ENCODE results near the gene GPR150. TPM values are rescaled to one million over a fixed set of nuclear protein-coding genes. Genes with fewer than 3 reads are reported as not detected.

The GPR150 gene
- total and polyA plus RNA-seq, 4 experiments from 2014 or later = 1.5 to 6.1 (median 2.7) TPM

DNA sequence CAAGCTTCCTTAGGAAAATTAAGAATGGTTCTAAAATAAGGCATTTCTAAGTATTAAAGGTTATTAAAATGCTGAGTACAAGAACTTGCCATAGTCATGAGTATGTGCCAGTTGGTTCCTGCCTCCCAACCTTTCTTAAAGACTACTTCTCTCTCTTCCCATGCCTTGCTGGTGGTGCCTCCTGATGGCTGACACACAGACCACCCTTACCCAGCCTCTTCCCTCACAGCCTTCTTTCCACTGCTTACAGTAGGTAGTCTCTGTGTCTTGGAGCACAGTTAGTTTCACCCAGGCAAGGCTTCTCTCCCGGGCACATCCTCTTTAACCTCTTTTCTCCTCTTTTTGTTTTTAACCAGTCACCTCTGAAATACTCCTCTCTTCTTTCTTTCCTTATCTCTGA lies 20.6 kb upstream of the GPR150 start:
- no peak overlapping the region for H3K27ac ChIP-seq (ENCODE audit: low read depth, low read length)
- peaks cover 4% of the 10 kb centered on the region for H3K36me3 ChIP-seq (ENCODE audit: insufficient read depth, low read length)
- CTCF ChIA-PET (ENCODE audit: partially characterized antibody) = no interaction called here
- H3K9me3 ChIP-seq (ENCODE audit: control insufficient read depth in 1 of 2, low read length in 2 of 2) = no peaks in the 10 kb centered on the region
- POLR2A ChIA-PET (ENCODE audit: partially characterized antibody) = no interaction called here
- H3K27me3 Mint-ChIP-seq = no peaks in the 10 kb centered on the region
- peaks cover 17 to 20% of the 10 kb centered on the region in 2 donors for H3K36me3 Mint-ChIP-seq
- H3K9me3 Mint-ChIP-seq = no peaks in the 10 kb centered on the region
- DNase-seq = no peak
- H3K4me3 Mint-ChIP-seq = no peak overlapping the region
- H3K4me1 ChIP-seq (ENCODE audit: insufficient read depth, low read length) = no peaks in the 10 kb centered on the region
- no peak overlapping the region for H3K4me3 ChIP-seq (ENCODE audit: low read length in 2 of 2)
- peak overlapping the region in 3 of 7 donors; percentile 42 to 85 (median 82) for H3K27ac Mint-ChIP-seq
- no peaks in the 10 kb centered on the region for H3K27me3 ChIP-seq (ENCODE audit: insufficient read depth, low read length)
- intact Hi-C loops (cut with micrococcal nuclease) = no loop called here
- H3K4me1 Mint-ChIP-seq = peaks cover 0 to 15% (median 3%) of the 10 kb centered on the region in 4 donors

DNA sequence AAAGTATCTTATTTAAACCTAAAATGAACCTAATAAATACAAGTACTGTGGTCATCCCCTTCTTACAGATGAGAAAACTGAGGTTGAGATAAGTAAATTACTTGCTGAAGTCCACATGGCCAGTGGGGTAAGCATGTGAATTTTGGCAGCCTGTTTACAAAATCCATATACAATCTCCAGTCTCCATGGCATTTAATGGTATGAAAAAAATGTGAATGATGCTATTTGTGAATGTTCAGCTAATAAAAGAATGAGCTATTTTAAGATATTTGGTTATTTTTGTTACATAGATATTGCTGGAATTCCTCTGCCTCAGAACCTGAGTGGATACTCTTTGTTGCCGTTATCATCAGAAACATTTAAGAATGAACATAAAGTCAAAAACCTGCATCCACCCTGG lies 19.3 kb upstream of the GPR150 start:
- Mint-ChIP-seq H3K4me1 (peaks cover 0 to 15% (median 4%) of the 10 kb centered on the region in 4 donors), H3K36me3 (peaks cover 19 to 25% of the 10 kb centered on the region in 2 donors), H3K27me3 (no peaks in the 10 kb centered on the region), H3K9me3 (no peaks in the 10 kb centered on the region), H3K27ac (peak overlapping the region in 1 of 7 donors; percentile 28), H3K4me3 (no peak overlapping the region)
- Histone ChIP-seq H3K27ac (ENCODE audit: low read depth, low read length) (no peak overlapping the region), H3K4me3 (ENCODE audit: low read length in 2 of 2) (no peak overlapping the region), H3K9me3 (ENCODE audit: control insufficient read depth in 1 of 2, low read length in 2 of 2) (no peaks in the 10 kb centered on the region), H3K4me1 (ENCODE audit: insufficient read depth, low read length) (no peaks in the 10 kb centered on the region), H3K27me3 (ENCODE audit: insufficient read depth, low read length) (no peaks in the 10 kb centered on the region), H3K36me3 (ENCODE audit: insufficient read depth, low read length) (peaks cover 4% of the 10 kb centered on the region)
- ChIA-PET POLR2A (ENCODE audit: partially characterized antibody) (no interaction called here), CTCF (ENCODE audit: partially characterized antibody) (no interaction called here)
- intact Hi-C loops (cut with micrococcal nuclease) = no loop called here
- DNase-seq = no peak

DNA sequence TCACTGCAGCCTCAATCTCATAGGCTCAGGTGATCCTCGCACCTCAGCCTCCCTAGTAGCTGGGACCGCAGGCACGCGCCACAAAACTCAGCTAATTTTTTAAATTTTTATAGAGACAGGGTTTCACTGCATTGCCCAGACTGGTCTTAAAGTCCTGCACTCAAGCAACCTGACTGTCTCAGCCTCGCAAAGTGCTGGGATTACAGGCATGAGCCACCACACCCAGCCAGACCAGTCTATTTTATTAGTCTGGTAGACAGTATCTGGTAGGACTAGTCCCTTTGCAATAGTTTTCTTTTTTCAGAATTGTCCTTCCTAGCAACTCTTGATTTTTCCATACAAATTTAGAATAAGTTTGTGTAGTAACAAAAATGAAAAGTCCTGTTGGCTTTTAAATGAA lies 14.1 kb upstream of the GPR150 start:
- H3K36me3 ChIP-seq (ENCODE audit: insufficient read depth, low read length) = peaks cover 4% of the 10 kb centered on the region
- H3K4me3 ChIP-seq (ENCODE audit: low read length in 2 of 2) = no peak overlapping the region
- H3K9me3 Mint-ChIP-seq = no peaks in the 10 kb centered on the region
- no peak for DNase-seq
- ChIA-PET POLR2A (ENCODE audit: partially characterized antibody) (interaction anchor here (1.5 kb wide), 1 partner anchor 16 kb away, joined by 5 read pairs; no protein-coding TSS in a partner anchor), CTCF (ENCODE audit: partially characterized antibody) (no interaction called here)
- intact Hi-C loops (cut with micrococcal nuclease) = no loop called here
- H3K4me1 Mint-ChIP-seq = peaks cover 3 to 8% (median 5%) of the 10 kb centered on the region in 4 donors
- peaks cover 24 to 26% of the 10 kb centered on the region in 2 donors for H3K36me3 Mint-ChIP-seq
- no peaks in the 10 kb centered on the region for H3K9me3 ChIP-seq (ENCODE audit: control insufficient read depth in 1 of 2, low read length in 2 of 2)
- H3K4me1 ChIP-seq (ENCODE audit: insufficient read depth, low read length) = no peaks in the 10 kb centered on the region
- no peaks in the 10 kb centered on the region for H3K27me3 ChIP-seq (ENCODE audit: insufficient read depth, low read length)
- no peaks in the 10 kb centered on the region for H3K27me3 Mint-ChIP-seq
- peak overlapping the region in 2 of 7 donors; percentile 36 to 77 for H3K27ac Mint-ChIP-seq
- no peak overlapping the region for H3K4me3 Mint-ChIP-seq
- no peak overlapping the region for H3K27ac ChIP-seq (ENCODE audit: low read depth, low read length)

DNA sequence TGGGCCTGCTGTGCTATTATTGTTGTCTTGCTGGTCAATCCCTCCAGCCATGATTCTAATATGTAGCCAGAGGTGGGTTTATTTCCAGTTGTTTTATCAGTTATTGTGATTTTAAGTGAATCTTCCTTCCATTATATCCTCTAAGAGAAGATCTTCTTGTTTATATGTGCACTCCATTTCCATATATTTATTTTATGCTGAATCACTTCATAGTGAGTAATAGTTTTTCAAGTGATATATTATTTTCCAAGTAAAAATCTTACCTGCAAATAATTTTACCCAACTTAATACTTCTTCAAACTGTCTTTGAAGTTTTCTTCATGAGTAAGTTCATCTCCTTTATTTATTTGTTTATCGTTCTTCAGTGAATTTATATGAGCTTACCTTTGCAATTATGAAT lies 13.5 kb upstream of the GPR150 start:
- POLR2A ChIA-PET (ENCODE audit: partially characterized antibody) = no interaction called here

DNA sequence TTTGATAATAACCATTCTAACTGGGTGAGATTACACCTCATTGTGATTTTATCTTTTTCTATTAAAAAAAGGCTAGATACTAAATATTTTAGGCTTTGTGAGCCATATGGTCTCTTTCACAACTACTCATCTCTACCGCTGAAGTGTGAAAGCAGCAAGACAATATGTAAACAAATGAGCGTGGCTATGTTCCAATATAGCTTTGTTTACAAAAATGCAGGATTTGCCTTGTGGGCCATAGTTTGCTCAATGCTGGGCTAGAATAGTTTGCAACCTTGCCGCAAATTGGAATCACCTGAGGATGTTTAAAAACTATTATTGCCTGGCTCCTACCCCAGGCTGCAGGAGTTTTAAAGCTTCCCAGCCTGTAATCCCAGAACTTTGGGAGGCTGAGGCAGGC lies 10.2 kb upstream of the GPR150 start:
- CTCF ChIA-PET (ENCODE audit: partially characterized antibody) = interaction anchor here (1.0 kb wide), 1 partner anchor 36 kb away, joined by 3 read pairs; no protein-coding TSS in a partner anchor
- no peak overlapping the region for H3K27ac ChIP-seq (ENCODE audit: low read depth, low read length)
- intact Hi-C loops (cut with micrococcal nuclease) = no loop called here
- no peak overlapping the region for H3K27ac Mint-ChIP-seq
- no peaks in the 10 kb centered on the region for H3K27me3 ChIP-seq (ENCODE audit: insufficient read depth, low read length)
- peaks cover 0 to 14% (median 7%) of the 10 kb centered on the region in 8 donors for H3K9me3 Mint-ChIP-seq
- POLR2A ChIA-PET (ENCODE audit: partially characterized antibody) = no interaction called here
- DNase-seq = no peak
- no peaks in the 10 kb centered on the region for H3K27me3 Mint-ChIP-seq
- H3K4me1 ChIP-seq (ENCODE audit: insufficient read depth, low read length) = no peaks in the 10 kb centered on the region
- peaks cover 5 to 12% (median 10%) of the 10 kb centered on the region in 4 donors for H3K4me1 Mint-ChIP-seq
- no peaks in the 10 kb centered on the region for H3K9me3 ChIP-seq (ENCODE audit: control insufficient read depth in 1 of 2, low read length in 2 of 2)
- peaks cover 20 to 34% of the 10 kb centered on the region in 2 donors for H3K36me3 Mint-ChIP-seq
- H3K4me3 Mint-ChIP-seq = no peak overlapping the region
- no peak overlapping the region for H3K4me3 ChIP-seq (ENCODE audit: low read length in 2 of 2)
- no peaks in the 10 kb centered on the region for H3K36me3 ChIP-seq (ENCODE audit: insufficient read depth, low read length)

More for the DNA sequence above, 13.5 kb upstream of the GPR150 start:
- H3K4me3 Mint-ChIP-seq = no peak overlapping the region
- Histone ChIP-seq H3K27me3 (ENCODE audit: insufficient read depth, low read length) (no peaks in the 10 kb centered on the region), H3K4me1 (ENCODE audit: insufficient read depth, low read length) (no peaks in the 10 kb centered on the region), H3K4me3 (ENCODE audit: low read length in 2 of 2) (no peak overlapping the region), H3K9me3 (ENCODE audit: control insufficient read depth in 1 of 2, low read length in 2 of 2) (no peaks in the 10 kb centered on the region), H3K36me3 (ENCODE audit: insufficient read depth, low read length) (no peaks in the 10 kb centered on the region), H3K27ac (ENCODE audit: low read depth, low read length) (no peak overlapping the region)
- CTCF ChIA-PET (ENCODE audit: partially characterized antibody) = no interaction called here
- H3K27me3 Mint-ChIP-seq = no peaks in the 10 kb centered on the region
- peaks cover 19 to 22% of the 10 kb centered on the region in 2 donors for H3K36me3 Mint-ChIP-seq
- H3K9me3 Mint-ChIP-seq = no peaks in the 10 kb centered on the region
- intact Hi-C loops (cut with micrococcal nuclease) = no loop called here
- H3K27ac Mint-ChIP-seq = peak overlapping the region in 3 of 7 donors; percentile 42 to 80 (median 71)
- no peak for DNase-seq
- H3K4me1 Mint-ChIP-seq = peaks cover 3 to 7% (median 5%) of the 10 kb centered on the region in 4 donors

DNA sequence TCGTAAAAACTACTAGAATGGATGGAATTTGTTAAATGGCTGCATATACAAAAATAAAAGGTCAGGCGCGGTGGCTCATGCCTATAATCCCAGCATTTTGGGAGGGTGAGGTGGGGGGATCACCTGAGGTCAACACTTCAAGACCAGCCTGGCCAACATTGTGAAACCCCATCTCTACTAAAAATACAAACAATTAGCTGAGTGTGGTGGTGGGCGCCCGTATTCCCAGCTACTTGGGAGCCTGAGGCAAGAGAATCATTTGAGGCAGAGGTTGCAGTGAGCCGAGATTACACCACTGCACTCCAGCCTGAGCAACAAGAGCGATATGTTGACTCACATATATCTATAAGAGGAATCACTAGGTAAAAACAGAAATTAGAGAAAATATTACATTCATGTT lies 9.3 kb upstream of the GPR150 start:
- no peak overlapping the region for H3K27ac ChIP-seq (ENCODE audit: low read depth, low read length)
- POLR2A ChIA-PET (ENCODE audit: partially characterized antibody) = no interaction called here
- peak overlapping the region in 1 of 7 donors; percentile 24 for H3K27ac Mint-ChIP-seq
- H3K4me1 Mint-ChIP-seq = peaks cover 10 to 16% (median 14%) of the 10 kb centered on the region in 4 donors
- no peaks in the 10 kb centered on the region for H3K27me3 ChIP-seq (ENCODE audit: insufficient read depth, low read length)
- peaks cover 4% of the 10 kb centered on the region for H3K4me1 ChIP-seq (ENCODE audit: insufficient read depth, low read length)
- no peak overlapping the region for H3K4me3 ChIP-seq (ENCODE audit: low read length in 2 of 2)
- H3K36me3 ChIP-seq (ENCODE audit: insufficient read depth, low read length) = no peaks in the 10 kb centered on the region
- no peak for DNase-seq
- no peak overlapping the region for H3K4me3 Mint-ChIP-seq
- H3K27me3 Mint-ChIP-seq = no peaks in the 10 kb centered on the region
- intact Hi-C loops (cut with micrococcal nuclease) = no loop called here
- no peaks in the 10 kb centered on the region for H3K9me3 ChIP-seq (ENCODE audit: control insufficient read depth in 1 of 2, low read length in 2 of 2)
- H3K36me3 Mint-ChIP-seq = peaks cover 24 to 38% of the 10 kb centered on the region in 2 donors
- CTCF ChIA-PET (ENCODE audit: partially characterized antibody) = interaction anchor here (0.7 to 1.0 kb wide), 2 partner anchors 35 to 161 kb away, joined by 3 to 4 read pairs; no protein-coding TSS in a partner anchor
- peaks cover 0 to 14% (median 7%) of the 10 kb centered on the region in 8 donors for H3K9me3 Mint-ChIP-seq

DNA sequence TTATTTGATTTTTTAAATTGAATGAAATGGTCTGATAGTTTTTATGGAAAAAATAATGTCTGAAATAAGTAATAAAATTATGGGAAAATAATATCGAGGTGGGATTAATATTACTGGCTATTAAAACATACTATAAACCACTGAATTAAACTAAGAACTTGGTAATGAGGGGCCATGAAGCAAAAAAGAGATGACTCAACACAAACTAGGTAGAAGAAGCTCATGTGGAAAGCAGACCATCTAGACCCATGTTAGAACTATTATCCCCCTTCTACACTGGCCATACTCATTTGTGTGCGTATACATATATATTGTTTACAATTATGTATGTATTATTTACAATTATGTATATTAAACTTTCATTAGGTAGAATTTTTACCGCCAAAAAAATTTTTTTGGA lies 8.5 kb upstream of the GPR150 start:
- POLR2A ChIA-PET (ENCODE audit: partially characterized antibody) = no interaction called here
- CTCF ChIA-PET (ENCODE audit: partially characterized antibody) = interaction anchor here (1.9 kb wide), 1 partner anchor 11 kb away, joined by 4 read pairs; no protein-coding TSS in a partner anchor
- H3K27ac Mint-ChIP-seq = no peak overlapping the region

More for the DNA sequence above, 8.5 kb upstream of the GPR150 start:
- no peak overlapping the region for H3K27ac ChIP-seq (ENCODE audit: low read depth, low read length)
- H3K4me1 ChIP-seq (ENCODE audit: insufficient read depth, low read length) = peaks cover 6% of the 10 kb centered on the region
- Mint-ChIP-seq H3K27me3 (no peaks in the 10 kb centered on the region), H3K36me3 (peaks cover 21 to 38% of the 10 kb centered on the region in 2 donors), H3K4me1 (peaks cover 10 to 22% (median 18%) of the 10 kb centered on the region in 4 donors), H3K4me3 (no peak overlapping the region), H3K9me3 (peaks cover 0 to 14% (median 7%) of the 10 kb centered on the region in 8 donors)
- DNase-seq = no peak
- intact Hi-C loops (cut with micrococcal nuclease) = no loop called here
- no peaks in the 10 kb centered on the region for H3K36me3 ChIP-seq (ENCODE audit: insufficient read depth, low read length)
- H3K4me3 ChIP-seq (ENCODE audit: low read length in 2 of 2) = no peak overlapping the region
- no peaks in the 10 kb centered on the region for H3K9me3 ChIP-seq (ENCODE audit: control insufficient read depth in 1 of 2, low read length in 2 of 2)
- H3K27me3 ChIP-seq (ENCODE audit: insufficient read depth, low read length) = no peaks in the 10 kb centered on the region
